NCI-H128 (cell line): Measurements from ENCODE around the gene IFI44.

Source experiments
- DNase-seq: peaks from one replicate; lab custom pipeline; 2025; ENCODE audit not compliant: unreplicated experiment; lab: John Stamatoyannopoulos, UW

Gene IFI44

DNA sequence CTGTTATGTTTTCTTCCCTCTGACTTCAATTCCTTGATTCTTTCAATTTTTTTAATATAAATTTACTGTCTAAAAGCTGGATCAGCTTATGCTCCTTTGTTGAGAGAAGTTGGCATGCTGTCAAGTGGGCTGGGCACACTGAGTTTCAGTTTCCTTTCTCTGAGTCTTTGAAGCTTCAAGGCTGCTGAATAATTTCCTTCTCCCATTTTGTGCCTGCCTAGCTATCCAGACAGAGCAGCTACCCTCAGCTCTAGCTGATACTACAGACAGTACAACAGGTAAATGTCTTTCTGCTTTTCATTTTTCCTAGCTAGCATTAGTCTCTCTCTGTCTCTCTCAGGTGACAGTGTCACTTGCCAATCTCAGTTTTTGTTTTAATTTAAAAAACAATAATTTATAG, at the start of gene IFI44:
TSS of gene IFI44 (plus strand) at position 204 of the 400 bp plus-strand sequence. CDS start 365 bp downstream, outside the sequence.
- DNase-seq: no peak

GRCh38 chr1:78601068-78601467, 48.6 kb upstream of the IFI44 start:
- no peak for DNase-seq

DNA sequence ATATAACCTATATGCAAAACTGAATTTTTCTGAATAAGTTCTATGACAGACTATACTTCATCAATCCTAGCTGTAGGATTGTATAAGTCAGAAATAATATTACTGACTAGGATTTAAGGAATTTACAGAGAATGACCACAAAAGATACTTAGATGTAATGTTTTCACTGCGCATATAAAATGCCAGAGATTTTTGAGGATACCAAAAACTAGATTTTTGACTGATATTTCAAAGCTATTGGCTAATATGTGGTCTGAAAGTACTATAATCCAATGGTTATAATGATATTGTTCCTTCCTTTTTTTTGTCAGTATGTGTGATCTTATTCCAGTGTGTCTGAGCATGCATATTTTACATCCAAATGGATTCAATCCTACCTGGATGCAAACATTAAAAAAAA, 46.4 kb upstream of the IFI44 start:
- no peak for DNase-seq

DNA sequence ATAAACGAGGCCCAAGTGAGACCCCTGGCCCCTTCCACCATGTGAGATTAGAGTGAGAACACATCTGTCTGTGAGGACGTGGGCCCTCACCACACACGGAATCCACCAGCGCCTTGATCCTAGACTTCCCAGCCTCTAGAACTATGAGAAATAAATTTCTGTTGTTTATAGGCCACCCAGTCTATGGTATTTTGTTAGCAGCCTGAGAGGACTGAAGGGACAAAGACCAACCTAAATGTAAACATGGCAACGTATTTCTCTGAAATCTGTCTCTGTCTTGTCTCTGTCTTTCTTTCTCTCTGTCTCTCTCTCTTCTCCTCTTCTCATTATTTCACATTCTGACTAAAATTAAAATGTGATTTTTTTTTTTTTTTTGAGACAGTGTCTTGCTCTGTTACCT, 45.0 kb upstream of the IFI44 start:
- no peak for DNase-seq

DNA sequence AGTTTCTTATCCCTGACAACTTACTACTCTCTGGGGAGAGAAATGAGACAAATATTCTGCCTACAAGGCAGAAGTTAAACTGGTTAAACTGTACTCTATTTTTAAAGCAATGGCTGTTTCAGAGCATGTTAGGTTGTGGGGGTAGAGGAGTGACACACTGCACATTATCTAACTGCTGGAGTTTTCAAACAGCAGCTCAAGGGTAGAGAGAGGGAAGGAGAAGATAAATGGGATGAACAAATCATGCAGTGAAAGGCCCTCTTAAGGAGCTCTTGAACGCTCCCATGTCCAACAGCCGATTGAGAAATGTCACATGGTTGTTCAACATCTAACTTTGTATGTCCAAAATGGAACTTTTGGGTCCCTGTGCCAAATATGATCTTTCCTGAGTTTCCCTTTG, 43.4 kb upstream of the IFI44 start:
- no peak for DNase-seq

DNA sequence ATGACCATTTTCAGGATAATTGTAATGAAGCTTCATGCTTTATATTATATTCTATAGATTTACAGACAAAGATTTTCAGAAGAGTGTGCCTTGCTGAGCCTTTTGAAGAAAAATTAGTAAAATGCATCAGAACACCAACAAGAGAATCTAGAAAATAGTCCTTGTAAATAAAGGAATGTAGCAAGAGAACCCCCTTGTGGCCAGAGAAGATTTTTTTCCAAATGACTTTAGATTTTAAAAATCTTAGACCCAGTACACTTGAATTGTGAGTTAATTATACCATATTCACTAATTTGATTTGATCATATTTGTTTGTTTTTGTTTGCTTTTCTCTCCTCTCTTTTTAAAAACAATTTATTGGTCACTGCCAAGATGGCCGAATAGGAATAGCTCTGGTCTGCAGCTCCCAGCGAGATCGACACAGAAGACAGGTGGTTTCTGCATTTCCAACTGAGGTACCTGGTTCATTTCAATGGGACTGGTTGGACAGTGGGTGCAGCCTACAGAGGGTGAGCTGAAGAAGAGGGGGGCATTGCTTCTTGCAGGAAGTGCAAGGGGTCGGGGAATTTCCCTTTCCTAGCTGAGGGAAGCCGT, 42.2 kb upstream of the IFI44 start:
- DNase-seq: no peak

DNA sequence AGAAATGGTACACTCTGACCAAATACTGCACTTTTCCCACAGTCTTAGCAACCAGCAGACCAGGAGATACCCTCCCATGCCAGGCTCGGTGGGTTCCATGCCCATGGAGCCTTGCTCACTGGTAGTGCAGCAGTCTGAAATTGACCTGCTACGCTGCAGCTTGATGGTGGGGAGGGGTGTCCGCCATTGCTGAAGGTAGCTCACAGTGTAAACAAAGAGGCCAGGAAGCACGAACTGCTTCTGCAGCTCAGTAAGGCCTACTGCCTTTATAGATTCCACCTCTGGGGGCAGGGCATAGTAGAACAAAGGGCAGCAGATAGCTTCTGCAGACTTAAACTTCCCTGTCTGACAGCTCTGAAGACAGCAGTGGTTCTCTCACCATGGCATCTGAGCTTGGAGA, 41.7 kb upstream of the IFI44 start:
- no peak for DNase-seq

DNA sequence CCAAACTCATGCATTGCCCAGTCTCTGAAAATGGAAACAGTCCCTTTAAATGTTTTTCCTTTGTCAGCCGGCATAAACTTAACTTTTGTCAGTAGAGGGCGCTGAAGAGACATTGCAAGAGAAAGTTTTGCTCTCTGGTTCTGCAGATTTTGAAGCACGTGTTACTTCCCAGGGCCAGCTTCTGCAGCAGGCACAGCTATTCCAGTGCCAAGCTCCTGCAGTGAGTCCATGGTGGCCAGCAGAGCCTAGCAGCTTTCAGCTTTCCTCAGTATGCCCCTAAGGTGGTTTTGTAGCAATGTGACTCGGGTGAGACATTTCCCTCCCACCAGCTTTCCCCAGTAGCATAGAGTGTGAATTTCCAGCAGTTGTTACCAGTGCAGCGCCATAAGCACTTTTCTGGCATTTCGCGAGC, 32.0 kb upstream of the IFI44 start:
- peak; percentile 68 for DNase-seq

DNA sequence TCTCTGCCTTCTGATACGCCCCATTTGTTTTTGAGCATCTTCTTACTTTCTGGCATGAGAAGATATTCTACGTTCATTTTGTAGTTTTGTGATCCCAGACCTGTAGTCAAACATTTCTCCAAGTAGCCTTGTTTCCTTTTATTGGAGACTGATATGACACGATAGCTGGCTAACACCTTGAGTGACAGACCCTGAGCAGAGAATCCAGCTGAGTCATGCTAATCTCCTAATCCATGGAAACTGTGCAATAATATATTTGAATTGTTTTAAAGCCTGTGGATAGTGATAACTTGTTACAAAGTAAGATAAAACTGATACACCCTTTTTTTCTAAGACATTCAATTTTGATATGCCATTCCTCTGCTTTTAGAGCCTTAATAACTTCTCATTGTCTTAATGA, 30.6 kb upstream of the IFI44 start:
- DNase-seq: no peak

- DNase-seq: no peak
Measured at GRCh38 chr1:78619446-78619802, 30.2 kb upstream of the IFI44 start.

- DNase-seq: no peak
Measured at GRCh38 chr1:78619803-78620579, 29.6 kb upstream of the IFI44 start, which contains the start of gene IFI44L. Gene IFI44L (plus strand): TSS chr1:78620448. CDS start chr1:78627916, 7,468 bp downstream.

- DNase-seq: no peak
Measured at GRCh38 chr1:78620666-78621065, 29.0 kb upstream of the IFI44 start.

DNA sequence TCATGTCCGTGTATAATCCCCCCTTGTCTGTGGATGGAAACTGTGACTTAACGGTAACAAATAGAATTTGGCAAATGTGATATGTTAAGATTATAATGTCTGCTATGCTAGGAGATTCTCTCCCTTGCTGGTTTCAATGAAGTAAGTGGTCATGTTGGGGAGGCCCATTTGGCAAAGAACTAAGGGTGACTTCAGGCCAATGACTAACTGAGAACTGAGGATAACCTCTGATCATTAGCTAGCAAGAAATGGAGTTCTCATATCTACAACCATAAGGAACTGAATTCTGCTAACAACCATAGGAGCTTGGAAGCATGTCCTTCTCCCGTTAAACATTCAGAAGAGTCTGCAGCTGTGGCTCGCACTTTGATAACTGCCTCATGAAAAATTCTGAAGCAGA, 27.1 kb upstream of the IFI44 start:
- DNase-seq: no peak

DNA sequence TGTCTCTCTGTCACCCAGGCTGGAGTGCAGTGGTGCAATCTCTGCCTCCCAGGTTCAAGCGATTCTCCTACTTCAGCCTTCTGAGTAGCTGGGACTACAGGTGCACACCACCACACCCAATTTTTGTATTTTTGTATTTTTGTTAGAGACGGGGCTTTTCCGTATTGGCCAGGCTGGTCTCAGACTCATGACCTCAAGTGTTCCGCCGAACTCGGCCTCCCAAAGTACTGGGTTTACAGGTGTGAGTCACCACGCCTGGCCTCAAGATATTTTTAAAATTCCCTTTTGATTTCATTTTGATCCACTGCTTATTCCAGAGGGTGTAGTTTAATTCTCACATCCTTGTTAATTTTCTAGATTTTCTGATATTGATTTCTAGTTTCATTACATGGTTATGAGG, 25.6 kb upstream of the IFI44 start:
- DNase-seq: no peak

DNA sequence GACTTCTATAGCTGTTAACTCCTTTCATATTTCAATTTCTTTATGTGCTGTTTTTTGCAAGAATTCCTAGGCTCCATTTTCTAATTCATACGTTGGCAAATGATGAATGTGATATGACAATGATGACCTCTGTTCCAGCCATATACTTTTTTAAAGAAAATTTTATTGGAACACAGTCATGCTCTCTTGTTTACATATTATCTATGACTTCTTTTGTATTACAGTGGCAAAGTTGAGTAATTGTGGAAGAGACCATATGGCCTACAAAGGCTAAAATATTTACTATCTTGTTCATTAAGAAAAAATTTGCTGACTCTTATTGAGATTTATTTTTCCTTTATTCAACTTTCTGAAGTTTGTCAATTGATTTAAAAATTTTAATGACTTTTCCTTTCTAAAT, 22.3 kb upstream of the IFI44 start:
- DNase-seq: no peak

DNA sequence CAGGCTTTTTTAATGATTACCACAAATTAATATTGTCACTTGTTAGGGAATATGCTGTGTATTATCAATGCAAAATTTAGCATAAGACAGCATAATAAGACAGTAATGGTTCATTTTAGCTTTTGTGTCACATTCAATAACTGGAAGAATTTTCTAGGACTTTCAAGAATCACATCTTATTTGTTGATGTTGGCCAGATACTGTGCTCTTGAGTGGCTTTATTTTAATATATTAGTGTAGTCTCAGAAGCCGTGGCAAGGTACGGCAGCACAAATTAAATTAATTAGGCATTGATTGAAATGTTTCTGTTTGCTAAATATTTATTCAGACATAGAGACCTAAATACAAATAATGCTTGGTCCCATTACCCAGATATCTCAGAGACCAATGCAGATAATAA, 19.0 kb upstream of the IFI44 start:
- DNase-seq: no peak

DNA sequence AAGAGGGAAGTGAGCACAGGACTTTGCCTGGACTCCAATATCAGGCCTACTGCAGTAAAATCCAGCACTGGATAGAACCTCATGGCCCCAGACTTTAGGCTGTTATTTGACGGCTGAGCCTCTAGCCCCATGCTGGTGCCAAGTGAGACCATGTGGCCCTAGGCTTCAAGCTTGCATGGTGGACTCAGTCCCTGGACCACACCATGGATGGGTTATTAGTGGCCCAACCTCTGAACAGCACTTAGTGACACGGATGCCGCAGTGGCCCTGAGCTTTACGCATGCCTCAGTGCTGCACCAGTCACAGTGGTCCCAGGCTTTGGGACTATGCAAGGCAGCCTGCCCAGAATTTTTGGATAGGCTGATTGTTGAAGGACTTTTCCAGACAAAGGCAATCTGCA, 16.4 kb upstream of the IFI44 start:
- DNase-seq: no peak

- no peak for DNase-seq
Measured at GRCh38 chr1:78640462-78640861, 9.2 kb upstream of the IFI44 start.

DNA sequence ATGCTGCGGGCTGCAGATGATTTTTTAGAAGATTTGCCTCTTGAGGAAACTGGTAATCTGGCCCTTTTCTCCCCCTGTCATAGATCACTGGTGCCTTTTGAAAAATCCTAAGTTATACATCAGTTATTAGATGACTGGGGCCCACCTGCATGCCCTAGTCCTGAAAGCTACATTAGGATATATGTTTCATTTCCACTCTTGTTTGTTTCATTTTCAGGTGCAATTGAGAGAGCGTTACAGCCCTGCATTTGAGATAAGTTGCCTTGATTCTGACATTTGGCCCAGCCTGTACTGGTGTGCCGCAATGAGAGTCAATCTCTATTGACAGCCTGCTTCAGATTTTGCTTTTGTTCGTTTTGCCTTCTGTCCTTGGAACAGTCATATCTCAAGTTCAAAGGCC, 8.1 kb upstream of the IFI44 start:
- DNase-seq: no peak

DNA sequence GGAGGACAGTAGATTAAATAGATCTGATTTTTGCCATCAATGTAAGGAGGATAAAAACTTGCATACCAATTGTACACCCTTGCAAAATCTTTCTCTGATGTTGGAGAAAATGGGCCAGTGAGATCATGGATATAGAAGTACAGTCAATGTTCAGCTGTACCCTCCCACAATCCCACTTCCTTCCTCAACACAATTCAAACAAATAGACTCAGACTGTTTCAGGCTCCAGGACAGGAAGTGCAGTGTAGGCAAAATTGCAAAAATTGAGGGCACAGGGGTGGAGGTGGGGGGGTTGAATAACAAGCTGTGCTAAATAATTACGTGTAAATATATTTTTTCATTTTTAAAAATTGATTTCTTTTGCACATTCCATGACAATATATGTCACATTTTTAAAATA, 3.9 kb upstream of the IFI44 start:
- no peak for DNase-seq

DNA sequence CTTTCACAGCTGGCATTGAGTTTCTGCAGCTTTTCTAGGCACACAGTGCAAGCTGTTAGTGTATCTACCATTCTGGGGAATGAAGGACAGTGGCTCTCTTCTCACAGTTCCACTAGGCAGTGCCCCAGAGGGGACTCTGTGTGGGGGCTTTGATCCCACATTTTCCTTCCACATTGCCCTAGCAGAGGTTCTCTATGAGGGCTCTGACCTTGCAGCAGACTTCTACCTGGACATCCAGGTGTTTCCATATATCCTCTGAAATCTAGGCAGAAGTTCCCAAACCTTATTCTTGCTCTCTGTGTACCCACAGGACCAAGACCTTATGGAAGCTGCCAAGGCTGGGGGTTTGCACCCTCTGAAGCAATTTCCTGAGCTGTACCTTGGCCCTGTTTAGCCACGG, 2.4 kb upstream of the IFI44 start:
- no peak for DNase-seq

GRCh38 chr1:78650114-78650660, 556 bp downstream of the IFI44 start:
- DNase-seq: no peak

GRCh38 chr1:78651241-78651640, 1.6 kb downstream of the IFI44 start:
- DNase-seq: no peak
